ENCODE data around the gene MST1R. TPM values are rescaled to one million over a fixed set of nuclear protein-coding genes. Genes with fewer than 3 reads are reported as not detected.

MST1R gene
- total RNA-seq, 1 experiment from 2014 or later, result 169 TPM

DNA sequence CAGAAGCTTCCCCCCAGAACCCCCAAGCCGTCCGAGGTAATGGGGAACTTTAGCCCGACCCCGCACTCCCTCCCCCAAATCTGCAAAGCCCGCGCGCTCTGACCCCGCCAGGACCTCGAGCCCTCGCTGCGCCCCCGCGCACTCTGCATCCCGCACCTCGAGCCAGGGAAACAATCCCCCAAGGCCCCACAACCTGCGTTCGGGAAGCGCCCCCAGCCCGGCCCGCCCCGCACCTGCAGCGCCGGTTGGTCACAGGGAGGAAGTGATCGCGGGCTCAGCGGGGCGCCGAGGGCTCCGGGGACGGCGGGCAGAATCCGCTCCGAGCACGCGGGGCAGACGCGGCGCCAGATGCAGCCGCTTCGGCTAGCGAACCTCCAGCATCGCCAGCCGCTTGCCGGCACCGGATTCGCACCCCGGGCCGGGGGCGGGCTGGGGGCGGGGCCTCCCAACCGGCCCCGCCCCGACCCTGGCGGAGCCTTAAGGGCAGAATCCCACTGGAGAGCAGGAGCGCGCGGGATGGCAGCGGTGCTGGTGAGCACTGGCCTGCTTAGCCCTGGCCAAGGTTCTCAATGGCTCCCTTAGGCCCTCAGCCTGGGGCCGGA, 34.0 kb downstream of the MST1R start, which contains the start of gene CAMKV:
Gene CAMKV (minus strand): TSS at position 382 of the 602 bp plus-strand sequence. CDS start 7,518 bp downstream, outside the sequence.
- H3K4me1 Mint-ChIP-seq (ENCODE audit: low read depth, unreplicated experiment), result no peaks in the 10 kb centered on the region
- peaks cover 4% of the 10 kb centered on the region for H3K36me3 Mint-ChIP-seq (ENCODE audit: insufficient read depth, unreplicated experiment)
- CTCF ChIA-PET, result no interaction called here
- TF ChIP-seq, protein P1, sequence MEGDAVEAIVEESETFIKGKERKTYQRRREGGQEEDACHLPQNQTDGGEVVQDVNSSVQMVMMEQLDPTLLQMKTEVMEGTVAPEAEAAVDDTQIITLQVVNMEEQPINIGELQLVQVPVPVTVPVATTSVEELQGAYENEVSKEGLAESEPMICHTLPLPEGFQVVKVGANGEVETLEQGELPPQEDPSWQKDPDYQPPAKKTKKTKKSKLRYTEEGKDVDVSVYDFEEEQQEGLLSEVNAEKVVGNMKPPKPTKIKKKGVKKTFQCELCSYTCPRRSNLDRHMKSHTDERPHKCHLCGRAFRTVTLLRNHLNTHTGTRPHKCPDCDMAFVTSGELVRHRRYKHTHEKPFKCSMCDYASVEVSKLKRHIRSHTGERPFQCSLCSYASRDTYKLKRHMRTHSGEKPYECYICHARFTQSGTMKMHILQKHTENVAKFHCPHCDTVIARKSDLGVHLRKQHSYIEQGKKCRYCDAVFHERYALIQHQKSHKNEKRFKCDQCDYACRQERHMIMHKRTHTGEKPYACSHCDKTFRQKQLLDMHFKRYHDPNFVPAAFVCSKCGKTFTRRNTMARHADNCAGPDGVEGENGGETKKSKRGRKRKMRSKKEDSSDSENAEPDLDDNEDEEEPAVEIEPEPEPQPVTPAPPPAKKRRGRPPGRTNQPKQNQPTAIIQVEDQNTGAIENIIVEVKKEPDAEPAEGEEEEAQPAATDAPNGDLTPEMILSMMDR (IDR thresholded peaks at IDR 0.05; ENCODE audit: unreplicated experiment), result no peak
- no peak within 1 kb of the TSS for H3K4me3 Mint-ChIP-seq (ENCODE audit: low read depth, unreplicated experiment)
- peaks cover 71% of the 10 kb centered on the region for H3K27me3 Mint-ChIP-seq (ENCODE audit: unreplicated experiment)
- H3K9me3 Mint-ChIP-seq (ENCODE audit: low read depth, unreplicated experiment), result no peaks in the 10 kb centered on the region
- H3K27ac Mint-ChIP-seq (ENCODE audit: unreplicated experiment), result no peak within 1 kb of the TSS
- intact Hi-C loops (cut with micrococcal nuclease; ENCODE audit: unreplicated experiment), result no loop called here
- BruUV-seq (replicated peaks), result no TSS peak
- DNase-seq, result no peak

- TF ChIP-seq, protein P1 (IDR thresholded peaks at IDR 0.05; ENCODE audit: unreplicated experiment), result no peak
- Mint-ChIP-seq H3K4me1 (ENCODE audit: low read depth, unreplicated experiment) (no peaks in the 10 kb centered on the region), H3K4me3 (ENCODE audit: low read depth, unreplicated experiment) (no peak overlapping the region), H3K9me3 (ENCODE audit: low read depth, unreplicated experiment) (no peaks in the 10 kb centered on the region), H3K27me3 (ENCODE audit: unreplicated experiment) (peaks cover 72% of the 10 kb centered on the region), H3K36me3 (ENCODE audit: insufficient read depth, unreplicated experiment) (peaks cover under 1% of the 10 kb centered on the region), H3K27ac (ENCODE audit: unreplicated experiment) (no peak overlapping the region)
- no peak for DNase-seq
- CTCF ChIA-PET, result interaction anchor here (1.0 kb wide), 1 partner anchor 32 kb away, joined by 4 read pairs; no protein-coding TSS in a partner anchor
- no TSS peak for BruUV-seq (replicated peaks)
- intact Hi-C loops (cut with micrococcal nuclease; ENCODE audit: unreplicated experiment), result no loop called here
Measured at GRCh38 chr3:49868862-49869466, 34.7 kb downstream of the MST1R start.

DNA sequence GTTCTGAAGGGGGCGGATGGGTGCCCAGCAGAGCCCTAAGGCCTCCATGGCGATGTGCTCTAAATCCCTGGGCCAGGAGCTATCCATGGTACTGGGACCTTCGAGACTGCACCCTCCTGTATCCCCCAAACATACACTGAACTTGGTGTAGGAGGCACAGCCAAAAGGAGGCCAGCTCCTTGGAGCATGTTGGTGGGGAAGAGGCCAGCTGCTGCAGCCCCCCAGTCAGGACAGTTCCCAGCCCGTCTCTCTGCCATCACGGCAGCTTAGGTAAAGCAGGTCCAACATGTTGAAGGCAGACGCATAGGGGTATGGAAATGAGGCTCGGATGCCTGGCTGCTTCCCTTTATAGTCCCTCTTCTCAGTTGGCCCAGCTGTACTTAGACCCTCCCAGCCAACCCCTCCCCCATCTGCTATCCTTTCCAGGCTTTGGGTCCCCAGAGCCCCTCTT, 35.8 kb downstream of the MST1R start:
- no peaks in the 10 kb centered on the region for H3K4me1 Mint-ChIP-seq (ENCODE audit: low read depth, unreplicated experiment)
- H3K27ac Mint-ChIP-seq (ENCODE audit: unreplicated experiment), result no peak overlapping the region
- H3K9me3 Mint-ChIP-seq (ENCODE audit: low read depth, unreplicated experiment), result no peaks in the 10 kb centered on the region
- no peak for DNase-seq
- no peaks in the 10 kb centered on the region for H3K36me3 Mint-ChIP-seq (ENCODE audit: insufficient read depth, unreplicated experiment)
- TF ChIP-seq, protein P1 (IDR thresholded peaks at IDR 0.05; ENCODE audit: unreplicated experiment), result no peak
- intact Hi-C loops (cut with micrococcal nuclease; ENCODE audit: unreplicated experiment), result no loop called here
- CTCF ChIA-PET, result interaction anchor here (1.2 kb wide), 1 partner anchor 32 kb away, joined by 4 read pairs; no protein-coding TSS in a partner anchor
- no TSS peak for BruUV-seq (replicated peaks)
- no peak overlapping the region for H3K4me3 Mint-ChIP-seq (ENCODE audit: low read depth, unreplicated experiment)
- H3K27me3 Mint-ChIP-seq (ENCODE audit: unreplicated experiment), result peaks cover 83% of the 10 kb centered on the region

DNA sequence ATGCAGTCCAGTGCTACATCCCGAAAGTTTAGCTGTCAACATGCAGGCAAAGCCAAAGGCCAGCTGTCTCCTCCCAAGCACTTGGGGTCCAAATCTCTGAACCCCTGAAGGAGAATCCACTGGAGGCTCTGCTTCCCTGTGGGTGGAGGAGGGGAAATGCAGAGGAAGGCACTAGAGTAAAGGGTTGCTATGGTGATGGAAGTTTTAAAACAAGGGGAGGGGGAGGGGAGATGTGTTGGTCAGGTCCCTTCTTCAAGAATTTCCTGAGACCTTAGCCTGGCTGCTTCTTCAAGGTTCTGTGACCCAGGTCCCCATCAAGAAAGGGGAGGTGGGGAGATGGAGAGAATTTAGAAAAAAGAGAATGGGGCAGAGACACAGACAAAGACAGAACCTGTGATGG, 36.3 kb downstream of the MST1R start:
- TF ChIP-seq, protein P1 (IDR thresholded peaks at IDR 0.05; ENCODE audit: unreplicated experiment), result no peak
- DNase-seq, result no peak
- Mint-ChIP-seq H3K9me3 (ENCODE audit: low read depth, unreplicated experiment) (no peaks in the 10 kb centered on the region), H3K27ac (ENCODE audit: unreplicated experiment) (no peak overlapping the region), H3K4me3 (ENCODE audit: low read depth, unreplicated experiment) (no peak overlapping the region), H3K27me3 (ENCODE audit: unreplicated experiment) (peaks cover 88% of the 10 kb centered on the region), H3K36me3 (ENCODE audit: insufficient read depth, unreplicated experiment) (no peaks in the 10 kb centered on the region), H3K4me1 (ENCODE audit: low read depth, unreplicated experiment) (no peaks in the 10 kb centered on the region)
- CTCF ChIA-PET, result interaction anchor here (1.2 kb wide), 1 partner anchor 33 kb away, joined by 4 read pairs; no protein-coding TSS in a partner anchor
- intact Hi-C loops (cut with micrococcal nuclease; ENCODE audit: unreplicated experiment), result no loop called here
- BruUV-seq (replicated peaks), result no TSS peak
